Smooth muscle cell (in vitro differentiated cells): Measurements from ENCODE around the gene SORBS2. TPM values are rescaled to one million over a fixed set of nuclear protein-coding genes. Genes with fewer than 3 reads are reported as not detected.

Experiments
- DNase-seq: peaks from one replicate; lab custom pipeline; 2025; ENCODE audit not compliant: unreplicated experiment; lab: John Stamatoyannopoulos, UW
- H2AFZ ChIP-seq: fragments of 200-600 bp; sonication (generic); 2 replicates; pipeline ENCODE4 v1.6.0; 2016; ENCODE audit warnings: antibody characterized with exemption, low read depth, mild to moderate bottlenecking
- H3F3A ChIP-seq: fragments of 200-600 bp; sonication (generic); 2 replicates; pipeline ENCODE4 v1.6.0; 2017; ENCODE audit warnings: antibody characterized with exemption, low read depth
- H3K27ac ChIP-seq: fragments of 200-600 bp; sonication (generic); 2 replicates; pipeline ENCODE4 v1.5.1; 2016; ENCODE audit warnings: low read depth, mild to moderate bottlenecking
- H3K27me3 ChIP-seq: fragments of 200-600 bp; sonication (generic); 2 replicates; pipeline ENCODE4 v1.6.1; 2016; ENCODE audit warnings: low read depth, mild to moderate bottlenecking
- H3K36me3 ChIP-seq: fragments of 200-600 bp; sonication (generic); 2 replicates; pipeline ENCODE4 v1.5.1; 2016; ENCODE audit warnings: low read depth
- H3K4me1 ChIP-seq: fragments of 200-600 bp; sonication (generic); 2 replicates; pipeline ENCODE4 v1.5.1; 2016; ENCODE audit warnings: low read depth
- H3K4me2 ChIP-seq: fragments of 200-600 bp; sonication (generic); 2 replicates; pipeline ENCODE4 v1.6.0; 2016; ENCODE audit warnings: mild to moderate bottlenecking
- H3K4me3 ChIP-seq: fragments of 200-600 bp; sonication (generic); 2 replicates; pipeline ENCODE4 v1.5.1; 2016; ENCODE audit warnings: mild to moderate bottlenecking
- H3K79me2 ChIP-seq: fragments of 200-600 bp; sonication (generic); 2 replicates; pipeline ENCODE4 v1.6.0; 2016; ENCODE audit warnings: low read depth, mild to moderate bottlenecking
- H3K9ac ChIP-seq: fragments of 200-600 bp; sonication (generic); 2 replicates; pipeline ENCODE4 v1.6.0; 2016; ENCODE audit warnings: low read depth
- H3K9me3 ChIP-seq: fragments of 200-600 bp; sonication (generic); replicated peaks from 2 replicates; pipeline ENCODE4 v1.5.1; 2016; ENCODE audit warnings: low read depth
- H4K20me1 ChIP-seq: fragments of 200-600 bp; sonication (generic); 2 replicates; pipeline ENCODE4 v1.6.0; 2016; ENCODE audit warnings: low read depth
- WGBS: methylation state at CpG from one replicate; pipeline ENCODE4 v1.1.7; 2016; ENCODE audit warnings: low lambda C conversion rate; 5-methylcytosine and 5-hydroxymethylcytosine counted together
- polyA plus RNA-seq: library from polyadenylated mRNA; unstranded; fragments of >200 nt; fragmentation: Nextera tagmentation; extraction: Ambion mirVana; gene quantifications from 2 replicates; pipeline ENCODE4 v1.2.1, GENCODE V29; 2016
- total RNA-seq: library from RNA; depleted of rRNA; stranded (reverse); fragments of >200 nt; gene quantifications from 2 replicates; pipeline ENCODE4 v1.2.3, GENCODE V29; 2014
- TF ChIP-seq, protein P1 (sequence below): fragments of 200-600 bp; sonication (generic); IDR thresholded peaks from 2 replicates; pipeline ENCODE4 v1.5.1; 2017; ENCODE audit warnings: borderline replicate concordance, mild to moderate bottlenecking, antibody characterized with exemption; ENCODE audit not compliant: insufficient read depth, poor library complexity, severe bottlenecking

Gene SORBS2
- total and polyA plus RNA-seq, 2 experiments from 2014 or later = 9.0 to 36.6 TPM

DNA sequence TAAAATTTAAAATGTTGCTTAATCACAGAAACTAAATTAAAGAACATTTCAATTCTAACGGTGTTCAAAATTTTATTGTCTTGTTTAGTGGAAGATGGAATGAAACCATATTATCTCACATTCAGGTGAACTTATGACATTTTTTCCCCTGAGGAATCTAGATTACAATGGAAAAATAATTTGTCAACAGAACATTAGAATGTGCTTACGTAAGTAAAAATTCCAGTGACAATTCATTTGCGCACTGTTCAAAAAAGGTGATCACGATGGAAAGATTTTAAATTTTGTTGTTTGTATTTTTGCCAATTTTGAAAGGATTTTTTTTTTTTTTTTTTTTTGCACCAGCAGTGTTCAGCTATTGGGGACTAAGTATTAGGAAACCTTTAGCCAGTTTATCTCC, 23.3 kb upstream of the SORBS2 start:
- no peaks in the 10 kb centered on the region for H4K20me1 ChIP-seq
- no peak overlapping the region for H3K9ac ChIP-seq
- H3K4me3 ChIP-seq = no peak overlapping the region
- no peaks in the 10 kb centered on the region for H3K27me3 ChIP-seq
- no peak for DNase-seq
- H2AFZ ChIP-seq = no peak overlapping the region
- 97% methylated on average over 4 of the region's 4 CpGs for WGBS
- H3F3A ChIP-seq = peaks cover 19% of the 10 kb centered on the region
- no peaks in the 10 kb centered on the region for H3K9me3 ChIP-seq
- H3K4me2 ChIP-seq = no peak overlapping the region
- peaks cover 35% of the 10 kb centered on the region for H3K4me1 ChIP-seq
- no peak overlapping the region for H3K27ac ChIP-seq
- H3K79me2 ChIP-seq = no peaks in the 10 kb centered on the region
- no peaks in the 10 kb centered on the region for H3K36me3 ChIP-seq
- TF ChIP-seq, protein P1, sequence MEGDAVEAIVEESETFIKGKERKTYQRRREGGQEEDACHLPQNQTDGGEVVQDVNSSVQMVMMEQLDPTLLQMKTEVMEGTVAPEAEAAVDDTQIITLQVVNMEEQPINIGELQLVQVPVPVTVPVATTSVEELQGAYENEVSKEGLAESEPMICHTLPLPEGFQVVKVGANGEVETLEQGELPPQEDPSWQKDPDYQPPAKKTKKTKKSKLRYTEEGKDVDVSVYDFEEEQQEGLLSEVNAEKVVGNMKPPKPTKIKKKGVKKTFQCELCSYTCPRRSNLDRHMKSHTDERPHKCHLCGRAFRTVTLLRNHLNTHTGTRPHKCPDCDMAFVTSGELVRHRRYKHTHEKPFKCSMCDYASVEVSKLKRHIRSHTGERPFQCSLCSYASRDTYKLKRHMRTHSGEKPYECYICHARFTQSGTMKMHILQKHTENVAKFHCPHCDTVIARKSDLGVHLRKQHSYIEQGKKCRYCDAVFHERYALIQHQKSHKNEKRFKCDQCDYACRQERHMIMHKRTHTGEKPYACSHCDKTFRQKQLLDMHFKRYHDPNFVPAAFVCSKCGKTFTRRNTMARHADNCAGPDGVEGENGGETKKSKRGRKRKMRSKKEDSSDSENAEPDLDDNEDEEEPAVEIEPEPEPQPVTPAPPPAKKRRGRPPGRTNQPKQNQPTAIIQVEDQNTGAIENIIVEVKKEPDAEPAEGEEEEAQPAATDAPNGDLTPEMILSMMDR = no peak

DNA sequence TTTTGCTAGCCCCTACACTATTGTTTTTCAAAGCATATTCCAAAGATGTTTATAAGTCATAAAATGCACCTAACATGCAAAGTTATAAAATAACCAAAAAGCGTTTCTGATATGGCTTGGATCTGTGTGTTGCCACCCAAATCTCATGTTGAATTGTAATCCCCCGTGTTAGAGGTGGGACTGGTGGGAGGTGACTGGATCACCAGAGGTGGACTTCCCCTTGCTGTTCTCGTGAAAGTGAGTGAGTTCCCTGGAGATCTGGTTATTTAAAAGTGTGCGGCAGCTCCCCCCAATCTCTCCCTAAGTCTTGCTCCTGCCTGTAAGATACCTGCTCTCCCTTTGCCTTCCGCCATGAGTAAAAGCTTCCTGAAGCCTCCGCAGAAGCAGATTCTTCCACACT, 22.8 kb upstream of the SORBS2 start:
- 96% methylated on average over 6 of the region's 6 CpGs for WGBS
- H3K9ac ChIP-seq = no peak overlapping the region
- TF ChIP-seq, protein P1 = no peak
- no peak overlapping the region for H2AFZ ChIP-seq
- H3K4me3 ChIP-seq = no peak overlapping the region
- H3K4me1 ChIP-seq = peaks cover 30% of the 10 kb centered on the region
- H3K36me3 ChIP-seq = no peaks in the 10 kb centered on the region
- no peaks in the 10 kb centered on the region for H4K20me1 ChIP-seq
- peaks cover 13% of the 10 kb centered on the region for H3F3A ChIP-seq
- no peaks in the 10 kb centered on the region for H3K27me3 ChIP-seq
- H3K4me2 ChIP-seq = no peak overlapping the region
- no peaks in the 10 kb centered on the region for H3K79me2 ChIP-seq
- no peak for DNase-seq
- no peak overlapping the region for H3K27ac ChIP-seq
- H3K9me3 ChIP-seq = no peaks in the 10 kb centered on the region

- Histone ChIP-seq H4K20me1 (no peaks in the 10 kb centered on the region), H3K79me2 (no peaks in the 10 kb centered on the region), H2AFZ (no peak overlapping the region), H3K36me3 (no peaks in the 10 kb centered on the region), H3K4me1 (peaks cover 30% of the 10 kb centered on the region), H3K9ac (no peak overlapping the region), H3K4me2 (no peak overlapping the region), H3K27ac (no peak overlapping the region), H3K27me3 (no peaks in the 10 kb centered on the region), H3K4me3 (no peak overlapping the region), H3K9me3 (no peaks in the 10 kb centered on the region), H3F3A (peaks cover 10% of the 10 kb centered on the region)
- WGBS = 88% methylated on average over 4 of the region's 4 CpGs
- DNase-seq = no peak
- TF ChIP-seq, protein P1 = no peak
These were observed 22.1 kb upstream of the SORBS2 start for GRCh38 chr4:185834088-185834487.

DNA sequence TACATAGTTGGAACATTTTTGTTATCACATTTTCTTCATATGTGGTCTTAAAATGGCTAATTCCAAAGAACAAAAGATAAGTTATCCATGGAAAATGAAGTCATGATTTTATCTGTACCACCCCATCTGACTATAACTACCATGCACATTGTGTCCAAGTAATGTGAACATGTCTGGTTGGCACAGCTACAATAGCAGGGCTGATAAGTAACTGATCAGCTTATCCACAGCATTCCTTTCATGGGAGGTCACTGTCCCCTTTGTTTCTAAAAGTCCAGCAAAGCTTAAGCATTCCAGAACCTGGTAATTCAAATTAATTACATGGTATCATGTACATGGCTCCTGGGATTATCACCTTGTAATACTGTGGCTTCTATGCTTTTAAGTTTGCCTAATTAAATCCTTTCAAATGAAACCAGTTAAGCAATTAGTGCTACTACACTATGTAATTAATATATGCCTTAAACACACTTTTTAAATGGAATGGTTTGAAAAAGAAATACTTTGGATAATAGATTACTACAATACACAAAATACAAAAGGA, 21.1 kb upstream of the SORBS2 start:
- Histone ChIP-seq H3K36me3 (no peaks in the 10 kb centered on the region), H2AFZ (no peak overlapping the region), H3K27me3 (no peaks in the 10 kb centered on the region), H3K4me2 (no peak overlapping the region), H3K4me1 (peaks cover 21% of the 10 kb centered on the region), H3K4me3 (no peak overlapping the region), H3K27ac (no peak overlapping the region), H3F3A (peaks cover 5% of the 10 kb centered on the region), H3K9me3 (no peaks in the 10 kb centered on the region), H4K20me1 (no peaks in the 10 kb centered on the region), H3K79me2 (no peaks in the 10 kb centered on the region), H3K9ac (no peak overlapping the region)
- no peak for DNase-seq
- TF ChIP-seq, protein P1 = no peak
